Measurements from ENCODE around the gene SLN.

The SLN gene

GRCh38 chr11:107682572-107682971 is 29.3 kb downstream of the SLN start:
- H3K79me2 ChIP-seq (ENCODE audit: insufficient read depth, low read length) = no peaks in the 10 kb centered on the region
- H3K36me3 ChIP-seq (ENCODE audit: insufficient read depth, low read length) = no peaks in the 10 kb centered on the region
- H3F3A ChIP-seq (ENCODE audit: low read depth) = no peaks in the 10 kb centered on the region
- H3K9me3 ChIP-seq (ENCODE audit: insufficient read depth, low read depth, low read length) = no peaks in the 10 kb centered on the region
- no peak overlapping the region for H3K9ac ChIP-seq (ENCODE audit: low read depth, low read length, poor library complexity, severe bottlenecking)
- H3K4me1 ChIP-seq (ENCODE audit: insufficient read depth, low read length, poor library complexity, severe bottlenecking) = no peaks in the 10 kb centered on the region
- H3K9me2 ChIP-seq (replicated peaks; ENCODE audit: low read depth, low read length) = no peaks in the 10 kb centered on the region
- H3K27me3 ChIP-seq (ENCODE audit: insufficient read depth, low read length, poor library complexity, severe bottlenecking) = no peaks in the 10 kb centered on the region
- no peaks in the 10 kb centered on the region for H4K20me1 ChIP-seq (ENCODE audit: insufficient read depth, low read length, poor library complexity, severe bottlenecking)
- TF ChIP-seq CTCF (conservative IDR thresholded peaks at IDR 0.05; ENCODE audit: low read length) = no peak
- TF ChIP-seq EZH2phosphoT487 (IDR thresholded peaks at IDR 0.05; ENCODE audit: borderline replicate concordance) = no peak
- H3K4me3 ChIP-seq (ENCODE audit: low read length, poor library complexity, severe bottlenecking) = no peak overlapping the region
- H2AFZ ChIP-seq (ENCODE audit: low read length) = no peak overlapping the region
- no peak overlapping the region for H3K4me2 ChIP-seq (ENCODE audit: low read depth, low read length, poor library complexity, severe bottlenecking)

- H3K4me1 ChIP-seq (ENCODE audit: insufficient read depth, low read length, poor library complexity, severe bottlenecking) = no peaks in the 10 kb centered on the region
- H3K36me3 ChIP-seq (ENCODE audit: insufficient read depth, low read length) = no peaks in the 10 kb centered on the region
- no peaks in the 10 kb centered on the region for H3K79me2 ChIP-seq (ENCODE audit: insufficient read depth, low read length)
- H3K9ac ChIP-seq (ENCODE audit: low read depth, low read length, poor library complexity, severe bottlenecking) = no peak overlapping the region
- H3K27me3 ChIP-seq (ENCODE audit: insufficient read depth, low read length, poor library complexity, severe bottlenecking) = no peaks in the 10 kb centered on the region
- no peak for TF ChIP-seq EZH2phosphoT487 (IDR thresholded peaks at IDR 0.05; ENCODE audit: borderline replicate concordance)
- TF ChIP-seq CTCF (conservative IDR thresholded peaks at IDR 0.05; ENCODE audit: low read length) = no peak
- H3K4me2 ChIP-seq (ENCODE audit: low read depth, low read length, poor library complexity, severe bottlenecking) = no peak overlapping the region
- H4K20me1 ChIP-seq (ENCODE audit: insufficient read depth, low read length, poor library complexity, severe bottlenecking) = no peaks in the 10 kb centered on the region
- no peaks in the 10 kb centered on the region for H3K9me3 ChIP-seq (ENCODE audit: insufficient read depth, low read depth, low read length)
- no peak overlapping the region for H2AFZ ChIP-seq (ENCODE audit: low read length)
- H3K9me2 ChIP-seq (replicated peaks; ENCODE audit: low read depth, low read length) = no peaks in the 10 kb centered on the region
- H3F3A ChIP-seq (ENCODE audit: low read depth) = no peaks in the 10 kb centered on the region
- no peak overlapping the region for H3K4me3 ChIP-seq (ENCODE audit: low read length, poor library complexity, severe bottlenecking)
Observed at GRCh38 chr11:107682171-107682570, 29.7 kb downstream of the SLN start.

- TF ChIP-seq EZH2phosphoT487 (IDR thresholded peaks at IDR 0.05; ENCODE audit: borderline replicate concordance) = no peak
- TF ChIP-seq CTCF (conservative IDR thresholded peaks at IDR 0.05; ENCODE audit: low read length) = no peak
- Histone ChIP-seq H3K9me3 (ENCODE audit: insufficient read depth, low read depth, low read length) (no peaks in the 10 kb centered on the region), H3K79me2 (ENCODE audit: insufficient read depth, low read length) (no peaks in the 10 kb centered on the region), H3K27me3 (ENCODE audit: insufficient read depth, low read length, poor library complexity, severe bottlenecking) (no peaks in the 10 kb centered on the region), H3F3A (ENCODE audit: low read depth) (no peaks in the 10 kb centered on the region), H3K4me2 (ENCODE audit: low read depth, low read length, poor library complexity, severe bottlenecking) (no peak overlapping the region), H3K9me2 (replicated peaks; ENCODE audit: low read depth, low read length) (no peaks in the 10 kb centered on the region), H3K36me3 (ENCODE audit: insufficient read depth, low read length) (no peaks in the 10 kb centered on the region), H2AFZ (ENCODE audit: low read length) (no peak overlapping the region), H4K20me1 (ENCODE audit: insufficient read depth, low read length, poor library complexity, severe bottlenecking) (no peaks in the 10 kb centered on the region), H3K9ac (ENCODE audit: low read depth, low read length, poor library complexity, severe bottlenecking) (no peak overlapping the region), H3K4me1 (ENCODE audit: insufficient read depth, low read length, poor library complexity, severe bottlenecking) (no peaks in the 10 kb centered on the region), H3K4me3 (ENCODE audit: low read length, poor library complexity, severe bottlenecking) (no peak overlapping the region)
Observed at GRCh38 chr11:107679255-107680024, 32.4 kb downstream of the SLN start.

Data from Loucy (cell line).